Fibroblast of lung (primary cell): ENCODE data around the gene STX3.
"Not testable (repeated sequence)": the region's sequence is repeated elsewhere in the genome, so short reads cannot be mapped to it uniquely, and the experiment has no call there.

Source experiments
- CTCF ChIP-seq, 2 donors: IDR thresholded peaks in 1 of 2; conservative IDR thresholded peaks in 1 of 2; 1 replicate in 1 of 2; 2 replicates in 1 of 2; pipeline ENCODE4 v1.5.1; 2011 to 2012; ENCODE audit warnings: low read length in 2 of 2, control low read depth in 1 of 2, inconsistent platforms in 1 of 2, low read depth in 1 of 2, mild to moderate bottlenecking in 1 of 2
- EZH2 ChIP-seq: IDR thresholded peaks from 2 replicates; pipeline ENCODE4 v1.5.1; 2012; ENCODE audit warnings: low read length, control low read depth, mild to moderate bottlenecking; ENCODE audit errors: missing control alignments

- TF ChIP-seq CTCF (conservative IDR thresholded peaks at IDR 0.05 in 1 of 2, IDR thresholded peaks at IDR 0.05 in 1 of 2; ENCODE audit: low read depth in 1 of 2, low read length in 2 of 2); EZH2: not testable (repeated sequence)
Measured at GRCh38 chr11:59849551-59849950, 94.4 kb downstream of the STX3 start.
